Measurements from ENCODE around the gene UGT1A5.
"Not testable (repeated sequence)": the region's sequence is repeated elsewhere in the genome, so short reads cannot be mapped to it uniquely, and the experiment has no call there.

The UGT1A5 gene

GRCh38 chr2:233747283-233747544 lies 34.5 kb downstream of the UGT1A5 start:
- DNase-seq: no peak

- DNase-seq: not testable (repeated sequence)
These were observed 38.0 kb downstream of the UGT1A5 start for GRCh38 chr2:233750689-233751088.

DNA sequence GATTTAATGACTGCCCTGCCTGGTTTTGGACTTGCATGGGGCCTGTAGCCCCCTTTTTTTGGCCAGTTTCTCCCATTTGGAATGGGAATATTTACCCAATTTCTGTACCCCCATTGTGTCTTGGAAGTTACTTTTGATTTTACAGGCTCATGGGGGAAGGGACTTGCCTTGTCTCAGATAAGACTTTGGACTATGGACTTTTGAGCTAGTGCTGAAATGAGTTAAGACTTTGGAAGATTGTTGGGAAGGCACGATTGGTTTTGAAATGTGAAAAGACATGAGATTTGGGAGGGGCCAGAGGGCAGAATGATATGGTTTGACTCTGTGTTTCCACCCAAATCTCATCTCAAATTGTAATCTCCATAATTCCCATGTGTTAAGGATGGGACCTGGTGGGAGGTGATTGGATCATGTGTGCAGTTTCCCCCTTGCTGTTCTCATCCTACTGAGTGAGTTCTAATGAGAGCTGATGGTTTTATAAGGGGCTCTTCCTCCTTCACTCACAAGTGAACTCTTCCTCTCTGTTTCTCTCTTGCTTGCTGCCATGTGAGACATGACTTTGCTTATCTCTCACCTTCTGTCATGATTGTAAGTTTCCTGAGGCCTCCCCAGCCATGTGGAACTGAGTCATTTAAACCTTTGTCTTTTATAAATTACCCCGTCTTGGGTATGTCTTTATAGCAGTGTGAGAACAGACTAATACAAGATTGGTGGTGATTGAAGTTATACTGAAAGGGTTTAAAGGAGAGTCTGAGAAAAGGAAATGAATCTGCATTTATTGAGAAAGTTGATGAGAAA lies 38.7 kb downstream of the UGT1A5 start:
- not testable (repeated sequence) for DNase-seq

- DNase-seq: no peak
These were observed 42.3 kb downstream of the UGT1A5 start for GRCh38 chr2:233754872-233755611.

DNA sequence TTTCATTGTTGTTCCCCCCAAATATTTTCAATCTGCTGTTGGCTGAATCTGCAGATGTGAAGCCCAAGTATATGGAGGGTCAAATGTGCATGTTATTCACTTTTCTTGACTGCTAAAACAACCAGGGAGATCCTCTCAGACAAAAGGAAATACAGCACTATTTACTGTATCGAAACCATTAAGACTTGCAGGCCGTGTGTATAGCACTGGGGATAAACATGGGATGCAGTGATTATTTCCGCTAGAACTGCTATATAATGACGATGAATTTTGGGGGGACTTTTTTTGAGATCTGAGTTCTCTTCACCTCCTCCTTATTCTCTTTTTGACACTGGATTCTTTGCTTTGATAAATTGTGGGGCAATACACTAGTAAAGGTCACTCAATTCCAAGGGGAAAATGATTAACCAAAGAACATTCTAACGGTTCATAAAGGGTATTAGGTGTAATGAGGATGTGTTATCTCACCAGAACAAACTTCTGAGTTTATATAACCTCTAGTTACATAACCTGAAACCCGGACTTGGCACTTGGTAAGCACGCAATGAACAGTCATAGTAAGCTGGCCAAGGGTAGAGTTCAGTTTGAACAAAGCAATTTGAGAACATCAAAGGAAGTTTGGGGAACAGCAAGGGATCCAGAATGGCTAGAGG lies 43.8 kb downstream of the UGT1A5 start:
- no peak for DNase-seq

DNA sequence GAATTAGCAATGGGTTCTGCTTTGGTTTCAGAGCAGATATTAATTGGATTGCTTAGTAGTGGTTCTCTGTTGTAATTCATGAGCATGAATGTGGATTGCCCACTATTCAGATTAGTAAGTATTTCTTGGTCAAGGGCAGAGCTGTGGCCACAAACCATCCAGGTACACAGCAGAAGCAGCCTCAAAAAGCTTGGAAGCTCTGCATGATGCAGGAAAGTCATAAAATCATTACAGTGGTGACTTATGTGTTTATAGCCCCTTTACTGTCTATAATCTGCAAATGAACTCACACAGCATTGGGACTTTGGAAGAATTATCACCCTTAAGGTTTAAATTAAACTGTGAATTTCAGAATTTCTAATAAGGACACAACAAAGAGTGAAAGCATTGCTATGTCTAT lies 45.4 kb downstream of the UGT1A5 start:
- no peak for DNase-seq

DNA sequence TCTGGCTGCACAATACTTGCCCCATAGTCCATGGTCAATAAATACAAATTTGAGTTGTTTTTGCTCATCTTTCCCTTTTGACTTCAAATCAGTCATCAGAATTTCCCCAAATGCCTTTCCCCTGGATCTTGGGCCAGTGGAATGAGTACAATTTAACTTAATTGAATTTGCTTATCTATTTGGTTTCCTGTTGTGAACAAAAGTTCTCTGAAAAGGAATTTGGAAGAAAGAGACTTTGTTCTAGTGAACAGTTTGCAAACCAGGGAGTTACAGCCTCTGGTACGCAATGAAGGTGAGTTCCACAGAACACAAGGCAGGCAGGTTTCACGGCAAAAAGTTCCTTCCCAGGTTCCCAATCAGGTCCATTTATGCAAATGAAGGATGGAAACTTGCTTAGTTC lies 46.1 kb downstream of the UGT1A5 start:
- DNase-seq: no peak

- no peak for DNase-seq
These were observed 47.3 kb downstream of the UGT1A5 start, which contains the start of gene UGT1A1 for GRCh38 chr2:233760043-233760442. UGT1A1 (plus strand) TSS chr2:233760270; CDS start chr2:233760288, 18 bp downstream.

GRCh38 chr2:233761040-233761769 lies 48.5 kb downstream of the UGT1A5 start:
- no peak for DNase-seq

DNA sequence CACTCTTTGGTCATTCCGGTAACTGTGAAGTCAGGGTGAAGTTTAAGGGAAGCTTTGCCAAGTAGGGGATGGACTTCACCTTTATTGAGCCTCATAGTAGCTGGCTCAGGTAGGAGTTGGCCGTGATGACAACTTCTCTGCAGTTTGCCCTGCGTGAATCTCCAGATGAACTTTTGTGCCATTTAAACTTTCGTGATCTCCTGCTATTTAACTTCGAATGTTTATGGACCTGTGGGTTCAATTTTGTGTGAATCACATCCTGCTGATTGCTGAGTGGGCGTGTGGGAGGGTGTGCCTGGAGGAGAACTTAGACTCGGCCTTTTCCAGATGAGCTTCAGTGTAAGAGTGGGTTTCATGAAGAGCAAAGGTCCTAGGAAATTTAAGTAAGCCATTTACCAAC lies 51.6 kb downstream of the UGT1A5 start:
- peak in 1 of 2 donors; percentile 1 for DNase-seq

- DNase-seq: no peak
These were observed 52.1 kb downstream of the UGT1A5 start for GRCh38 chr2:233764761-233765160.

- no peak for DNase-seq
These were observed 53.7 kb downstream of the UGT1A5 start for GRCh38 chr2:233766416-233766815.

- no peak for DNase-seq
These were observed 55.4 kb downstream of the UGT1A5 start for GRCh38 chr2:233768076-233768475.

DNA sequence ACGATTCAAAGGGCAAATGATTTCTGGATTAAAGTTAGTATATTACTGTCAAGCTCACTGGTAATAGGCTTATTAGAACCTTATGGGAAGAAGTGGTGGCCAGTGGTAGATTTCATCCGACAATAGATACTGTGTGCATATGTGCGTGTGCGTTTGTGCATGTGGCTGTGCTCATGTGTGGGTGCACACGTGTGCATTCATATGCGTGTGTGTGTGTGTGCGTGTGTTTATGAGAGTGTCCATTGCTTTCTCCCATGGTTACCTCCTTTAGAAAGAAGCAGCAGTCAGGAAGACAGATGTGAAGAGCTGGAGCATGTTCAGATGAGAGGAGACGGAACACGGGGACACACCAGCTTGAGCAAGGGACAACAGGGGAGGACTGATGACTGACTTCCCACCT lies 56.6 kb downstream of the UGT1A5 start:
- no peak for DNase-seq

GRCh38 chr2:233772153-233772552 lies 59.4 kb downstream of the UGT1A5 start:
- DNase-seq: no peak

GRCh38 chr2:233772583-233772982 lies 59.9 kb downstream of the UGT1A5 start:
- DNase-seq: no peak

DNA sequence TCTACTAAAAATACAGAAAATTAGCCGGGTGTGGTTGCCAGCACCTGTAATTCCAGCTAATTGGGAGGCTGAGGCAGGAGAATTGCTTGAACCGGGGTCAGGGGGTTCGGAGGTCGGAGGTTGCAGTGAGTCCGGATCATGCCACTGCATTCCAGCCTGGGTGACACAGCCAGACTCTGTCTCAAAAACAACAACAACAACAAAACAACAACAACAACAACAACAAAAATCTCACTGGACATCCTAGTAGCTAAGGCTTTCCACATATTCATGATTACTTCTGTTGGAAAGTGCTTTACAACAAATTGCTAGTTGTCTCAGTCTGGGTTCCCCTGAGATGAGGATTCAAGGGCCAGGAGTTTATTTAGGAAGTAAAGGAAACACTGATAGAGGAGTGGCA lies 61.1 kb downstream of the UGT1A5 start:
- DNase-seq: no peak

GRCh38 chr2:233775414-233775813 lies 62.7 kb downstream of the UGT1A5 start:
- DNase-seq: no peak

- no peak for DNase-seq
These were observed 65.3 kb downstream of the UGT1A5 start, which contains the start of gene MROH2A for GRCh38 chr2:233778030-233778429. MROH2A (plus strand) TSS chr2:233778330; CDS start chr2:233779359, 1,029 bp downstream.

DNA sequence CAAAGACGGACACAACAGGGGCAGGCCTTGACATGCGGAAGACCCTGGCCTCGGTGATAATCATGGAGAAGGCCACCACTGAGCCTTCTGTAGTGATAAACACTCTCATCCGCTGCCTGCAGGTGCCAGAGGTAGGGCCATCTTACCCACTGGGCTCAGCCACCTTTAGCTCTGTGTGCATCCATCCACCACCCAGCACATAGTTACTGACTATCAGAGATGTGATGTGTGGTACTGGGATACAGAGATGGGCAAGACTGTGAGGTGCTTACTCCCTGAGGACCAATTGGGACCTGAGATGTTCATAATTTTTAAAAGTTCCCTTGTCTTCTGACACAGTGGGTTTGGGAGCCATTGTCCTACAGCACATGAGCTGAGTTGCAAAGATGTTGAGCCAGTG lies 67.0 kb downstream of the UGT1A5 start:
- DNase-seq: no peak

- DNase-seq: no peak
These were observed 68.1 kb downstream of the UGT1A5 start for GRCh38 chr2:233780771-233781170.

DNA sequence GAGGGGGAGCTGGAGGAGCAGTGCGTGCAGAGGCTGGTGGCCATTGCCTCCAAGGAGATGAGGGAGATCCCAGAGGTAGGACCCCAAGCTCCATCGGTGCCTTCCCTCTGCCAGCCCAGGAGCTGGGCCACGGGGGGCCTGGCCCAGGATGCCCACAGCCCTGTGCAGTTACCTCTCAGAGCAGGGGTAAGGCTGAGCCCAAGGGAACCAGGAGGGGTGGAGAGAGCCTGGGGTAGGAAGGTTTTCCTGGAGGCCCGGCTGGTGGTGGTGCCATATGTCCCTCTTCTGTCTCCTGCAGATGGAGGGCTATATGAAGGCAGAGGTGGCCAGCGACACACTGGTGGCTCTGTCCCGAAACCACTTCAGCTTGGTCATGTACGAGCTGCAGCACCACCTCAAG lies 76.8 kb downstream of the UGT1A5 start:
- no peak for DNase-seq
